HepG2 (cell line): Measurements from ENCODE around the gene CA9. TPM values are rescaled to one million over a fixed set of nuclear protein-coding genes. Genes with fewer than 3 reads are reported as not detected.

Experiments
- CCDC6 ChIP-seq: sonication (generic); formaldehyde crosslinking; IDR thresholded peaks from 2 replicates; pipeline ENCODE4 v1.8.1; 2022; ENCODE audit warnings: mild to moderate bottlenecking, missing genetic modification reagents, moderate library complexity
- DNMT1 ChIP-seq: sonication (generic); formaldehyde crosslinking; IDR thresholded peaks from 2 replicates; pipeline ENCODE4 v1.5.1; 2020; ENCODE audit warnings: mild to moderate bottlenecking, missing genetic modification reagents
- IKZF4 ChIP-seq: sonication (generic); formaldehyde crosslinking; IDR thresholded peaks from 2 replicates; pipeline ENCODE4 v1.5.1; 2020; ENCODE audit warnings: borderline replicate concordance, mild to moderate bottlenecking, low read depth, missing genetic modification reagents; ENCODE audit errors: not compliant biosample characterization
- MBNL3 ChIP-seq: fragments of 250-450 bp; sonication (Bioruptor Pico); conservative IDR thresholded peaks from 2 replicates; pipeline ENCODE4 v1.8.0; 2022; ENCODE audit warnings: mild to moderate bottlenecking, inconsistent platforms
- MEIS1 ChIP-seq: sonication (generic); formaldehyde crosslinking; IDR thresholded peaks from 2 replicates; pipeline ENCODE4 v1.9.0; 2021; ENCODE audit warnings: mild to moderate bottlenecking, missing genetic modification reagents, moderate library complexity, borderline replicate concordance
- NFYB ChIP-seq: sonication (generic); formaldehyde crosslinking; IDR thresholded peaks from 2 replicates; pipeline ENCODE4 v1.4.0; 2020; ENCODE audit warnings: missing genetic modification reagents
- POLR2A ChIP-seq, 2 experiments: IDR thresholded peaks; 2 replicates each; pipeline ENCODE4 v1.6.1; 2011; ENCODE audit warnings: low read depth in 2 of 2, low read length in 2 of 2, mild to moderate bottlenecking in 1 of 2, moderate library complexity in 1 of 2; ENCODE audit not compliant: insufficient read depth in 1 of 2
- PTBP1 ChIP-seq: fragments of 200-400 bp; formaldehyde crosslinking; IDR thresholded peaks from 2 replicates; pipeline ENCODE4 v1.6.1; 2018; ENCODE audit warnings: low read length, low read depth; ENCODE audit not compliant: poor library complexity, severe bottlenecking
- RBFOX2 ChIP-seq: fragments of 200-400 bp; formaldehyde crosslinking; IDR thresholded peaks from 2 replicates; pipeline ENCODE4 v1.6.1; 2017; ENCODE audit warnings: low read depth, mild to moderate bottlenecking, low read length
- RBM39 ChIP-seq: fragments of 200-400 bp; formaldehyde crosslinking; IDR thresholded peaks from one replicate; pipeline ENCODE4 v1.6.1; 2018; ENCODE audit warnings: antibody characterized with exemption, mild to moderate bottlenecking, low read depth, low read length; ENCODE audit not compliant: poor library complexity, severe bottlenecking
- SALL1 ChIP-seq: sonication (generic); formaldehyde crosslinking; IDR thresholded peaks from 2 replicates; pipeline ENCODE4 v1.8.0; 2022; ENCODE audit warnings: mild to moderate bottlenecking, missing genetic modification reagents
- ZNF296 ChIP-seq: sonication (generic); formaldehyde crosslinking; conservative IDR thresholded peaks from 2 replicates; pipeline ENCODE4 v1.5.0; 2020; ENCODE audit warnings: mild to moderate bottlenecking, missing genetic modification reagents
- ZNF749 ChIP-seq: sonication (generic); formaldehyde crosslinking; IDR thresholded peaks from 2 replicates; pipeline ENCODE4 v1.8.0; 2022; ENCODE audit warnings: mild to moderate bottlenecking, missing genetic modification reagents, moderate library complexity, borderline replicate concordance
- polyA plus RNA-seq, 8 experiments: library from polyadenylated mRNA; depleted of rRNA in 3 of 8; stranded (reverse) in 7 of 8; unstranded in 1 of 8; fragments of >200 nt; fragmentation: Illumina TruSeq in 4 of 8; extraction: Trizol in 4 of 8; gene quantifications; 2 replicates each; pipeline versions ENCODE4 v1.2.1 to v1.2.3, GENCODE V29; 2011 to 2016; ENCODE audit warnings: low read depth in 4 of 8, missing spikeins in 1 of 8, mixed read lengths in 1 of 8; ENCODE audit not compliant: insufficient read depth in 1 of 8
- total RNA-seq, 5 experiments: library from RNA; depleted of rRNA; stranded (reverse); fragments of >200 nt; fragmentation: Illumina TruSeq; extraction: Trizol; gene quantifications; 2 replicates each; pipeline ENCODE4 v1.2.3, GENCODE V29; 2016; ENCODE audit warnings: low read depth in 1 of 5
- TF ChIP-seq, protein P1 (sequence below): sonication (generic); formaldehyde crosslinking; IDR thresholded peaks from 2 replicates; pipeline ENCODE4 v1.4.0; 2020; ENCODE audit warnings: missing genetic modification reagents
- TF ChIP-seq, protein P2 (sequence below): sonication (generic); formaldehyde crosslinking; conservative IDR thresholded peaks from 2 replicates; pipeline ENCODE4 v1.8.0; 2022; ENCODE audit warnings: mild to moderate bottlenecking, moderate library complexity, missing genetic modification reagents
- TF ChIP-seq, protein P3 (sequence below): sonication (generic); formaldehyde crosslinking; IDR thresholded peaks from 2 replicates; pipeline ENCODE4 v1.8.0; 2022; ENCODE audit warnings: missing genetic modification reagents, low read depth, mild to moderate bottlenecking, borderline replicate concordance
- TF ChIP-seq, protein P4 (sequence below), 2 experiments: fragments of 450-650 bp in 1 of 2; sonication (generic) in 1 of 2; formaldehyde crosslinking; IDR thresholded peaks; 2 replicates each; pipeline versions ENCODE4 v1.5.0 to v1.8.0; 2020 to 2022; ENCODE audit warnings: mild to moderate bottlenecking in 1 of 2, missing genetic modification reagents in 1 of 2
- TF ChIP-seq, protein P5 (sequence below): sonication (generic); formaldehyde crosslinking; IDR thresholded peaks from 2 replicates; pipeline ENCODE4 v1.5.0; 2020; ENCODE audit warnings: missing genetic modification reagents
- TF ChIP-seq, protein P6 (sequence below): sonication (generic); formaldehyde crosslinking; IDR thresholded peaks from 2 replicates; pipeline ENCODE4 v1.5.0; 2020; ENCODE audit warnings: missing genetic modification reagents, mild to moderate bottlenecking, borderline replicate concordance
- TF ChIP-seq, protein P7 (sequence below): sonication (generic); formaldehyde crosslinking; IDR thresholded peaks from 2 replicates; pipeline ENCODE4 v1.4.0; 2020; ENCODE audit warnings: missing genetic modification reagents

The CA9 gene
- total and polyA plus RNA-seq, 2 of the 13 experiments (the other 11 are each of a cell fraction or from before 2014, with no cell fraction given): 0.13 to 152 TPM

DNA sequence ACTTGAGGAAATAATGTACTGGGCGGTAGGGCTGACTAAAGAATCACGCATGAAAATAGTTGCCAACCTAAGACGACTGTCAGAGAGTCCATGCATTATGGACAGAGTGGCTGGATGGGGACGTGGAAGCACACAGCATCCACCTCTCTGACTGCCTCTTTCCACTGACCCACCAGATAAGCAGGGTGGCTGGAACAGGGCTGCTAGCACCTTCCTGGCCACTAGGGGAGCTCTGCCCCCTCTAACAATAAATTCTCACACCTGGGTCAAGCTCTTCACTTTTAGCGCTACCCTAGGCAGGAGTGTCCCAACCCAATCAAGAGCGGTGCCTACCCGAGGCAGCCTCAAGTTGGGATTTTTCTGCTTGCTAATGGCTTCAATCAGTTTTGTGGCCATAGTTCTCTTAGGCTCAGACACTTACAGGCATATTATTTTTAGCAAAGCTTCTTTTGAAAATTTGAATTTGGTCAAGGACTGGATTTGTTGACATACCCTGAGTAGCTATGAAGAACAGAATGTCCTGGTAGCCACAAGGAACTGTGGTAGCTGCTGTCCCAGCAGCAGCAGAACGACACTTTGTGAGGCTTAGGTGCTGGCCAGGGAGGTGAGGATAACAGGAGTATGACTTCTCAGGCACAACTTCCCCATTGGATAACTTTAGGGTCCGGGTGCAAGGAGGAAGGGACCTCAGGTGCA, 22.9 kb downstream of the CA9 start (continued):
- TF ChIP-seq, protein P1, sequence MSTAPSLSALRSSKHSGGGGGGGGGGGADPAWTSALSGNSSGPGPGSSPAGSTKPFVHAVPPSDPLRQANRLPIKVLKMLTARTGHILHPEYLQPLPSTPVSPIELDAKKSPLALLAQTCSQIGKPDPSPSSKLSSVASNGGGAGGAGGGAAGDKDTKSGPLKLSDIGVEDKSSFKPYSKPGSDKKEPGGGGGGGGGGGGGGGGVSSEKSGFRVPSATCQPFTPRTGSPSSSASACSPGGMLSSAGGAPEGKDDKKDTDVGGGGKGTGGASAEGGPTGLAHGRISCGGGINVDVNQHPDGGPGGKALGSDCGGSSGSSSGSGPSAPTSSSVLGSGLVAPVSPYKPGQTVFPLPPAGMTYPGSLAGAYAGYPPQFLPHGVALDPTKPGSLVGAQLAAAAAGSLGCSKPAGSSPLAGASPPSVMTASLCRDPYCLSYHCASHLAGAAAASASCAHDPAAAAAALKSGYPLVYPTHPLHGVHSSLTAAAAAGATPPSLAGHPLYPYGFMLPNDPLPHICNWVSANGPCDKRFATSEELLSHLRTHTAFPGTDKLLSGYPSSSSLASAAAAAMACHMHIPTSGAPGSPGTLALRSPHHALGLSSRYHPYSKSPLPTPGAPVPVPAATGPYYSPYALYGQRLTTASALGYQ: no peak
- TF ChIP-seq, protein P2, sequence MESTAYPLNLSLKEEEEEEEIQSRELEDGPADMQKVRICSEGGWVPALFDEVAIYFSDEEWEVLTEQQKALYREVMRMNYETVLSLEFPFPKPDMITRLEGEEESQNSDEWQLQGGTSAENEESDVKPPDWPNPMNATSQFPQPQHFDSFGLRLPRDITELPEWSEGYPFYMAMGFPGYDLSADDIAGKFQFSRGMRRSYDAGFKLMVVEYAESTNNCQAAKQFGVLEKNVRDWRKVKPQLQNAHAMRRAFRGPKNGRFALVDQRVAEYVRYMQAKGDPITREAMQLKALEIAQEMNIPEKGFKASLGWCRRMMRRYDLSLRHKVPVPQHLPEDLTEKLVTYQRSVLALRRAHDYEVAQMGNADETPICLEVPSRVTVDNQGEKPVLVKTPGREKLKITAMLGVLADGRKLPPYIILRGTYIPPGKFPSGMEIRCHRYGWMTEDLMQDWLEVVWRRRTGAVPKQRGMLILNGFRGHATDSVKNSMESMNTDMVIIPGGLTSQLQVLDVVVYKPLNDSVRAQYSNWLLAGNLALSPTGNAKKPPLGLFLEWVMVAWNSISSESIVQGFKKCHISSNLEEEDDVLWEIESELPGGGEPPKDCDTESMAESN: no peak
- TF ChIP-seq, protein P3, sequence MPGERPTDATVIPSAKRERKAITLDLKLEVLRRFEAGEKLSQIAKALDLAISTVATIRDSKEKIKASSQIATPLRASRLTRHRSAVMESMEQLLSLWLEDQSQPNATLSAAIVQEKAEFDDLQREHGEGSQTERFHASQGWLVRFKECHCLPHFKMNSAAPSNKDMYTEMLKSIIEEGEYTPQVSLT (CRISPR knock-in tag): no peak
- TF ChIP-seq MEIS1 (CRISPR knock-in tag): no peak
- no peak for TF ChIP-seq ZNF296 (CRISPR knock-in tag)
- TF ChIP-seq, protein P4, sequence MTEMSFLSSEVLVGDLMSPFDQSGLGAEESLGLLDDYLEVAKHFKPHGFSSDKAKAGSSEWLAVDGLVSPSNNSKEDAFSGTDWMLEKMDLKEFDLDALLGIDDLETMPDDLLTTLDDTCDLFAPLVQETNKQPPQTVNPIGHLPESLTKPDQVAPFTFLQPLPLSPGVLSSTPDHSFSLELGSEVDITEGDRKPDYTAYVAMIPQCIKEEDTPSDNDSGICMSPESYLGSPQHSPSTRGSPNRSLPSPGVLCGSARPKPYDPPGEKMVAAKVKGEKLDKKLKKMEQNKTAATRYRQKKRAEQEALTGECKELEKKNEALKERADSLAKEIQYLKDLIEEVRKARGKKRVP (CRISPR knock-in tag; IDR thresholded peaks at IDR 0.05): no peak
- TF ChIP-seq NFYB (CRISPR knock-in tag): no peak
- TF ChIP-seq SALL1 (CRISPR knock-in tag): peak; percentile 28; the same call in 1 of the 2 replicates
- TF ChIP-seq MBNL3 (CRISPR knock-in tag): no peak
- no peak for TF ChIP-seq RBFOX2
- TF ChIP-seq, protein P5, sequence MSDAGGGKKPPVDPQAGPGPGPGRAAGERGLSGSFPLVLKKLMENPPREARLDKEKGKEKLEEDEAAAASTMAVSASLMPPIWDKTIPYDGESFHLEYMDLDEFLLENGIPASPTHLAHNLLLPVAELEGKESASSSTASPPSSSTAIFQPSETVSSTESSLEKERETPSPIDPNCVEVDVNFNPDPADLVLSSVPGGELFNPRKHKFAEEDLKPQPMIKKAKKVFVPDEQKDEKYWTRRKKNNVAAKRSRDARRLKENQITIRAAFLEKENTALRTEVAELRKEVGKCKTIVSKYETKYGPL (CRISPR knock-in tag): no peak
- TF ChIP-seq POLR2A (IDR thresholded peaks at IDR 0.05; ENCODE audit: insufficient read depth in 1 of 2, low read depth in 2 of 2, low read length in 2 of 2): peak in 1 of 2 experiments; percentile 24; a peak in 1 of 4 replicates
- TF ChIP-seq RBM39: no peak
- no peak for TF ChIP-seq CCDC6 (CRISPR knock-in tag)
- TF ChIP-seq IKZF4 (CRISPR knock-in tag): no peak
- no peak for TF ChIP-seq ZNF749
- TF ChIP-seq, protein P6, sequence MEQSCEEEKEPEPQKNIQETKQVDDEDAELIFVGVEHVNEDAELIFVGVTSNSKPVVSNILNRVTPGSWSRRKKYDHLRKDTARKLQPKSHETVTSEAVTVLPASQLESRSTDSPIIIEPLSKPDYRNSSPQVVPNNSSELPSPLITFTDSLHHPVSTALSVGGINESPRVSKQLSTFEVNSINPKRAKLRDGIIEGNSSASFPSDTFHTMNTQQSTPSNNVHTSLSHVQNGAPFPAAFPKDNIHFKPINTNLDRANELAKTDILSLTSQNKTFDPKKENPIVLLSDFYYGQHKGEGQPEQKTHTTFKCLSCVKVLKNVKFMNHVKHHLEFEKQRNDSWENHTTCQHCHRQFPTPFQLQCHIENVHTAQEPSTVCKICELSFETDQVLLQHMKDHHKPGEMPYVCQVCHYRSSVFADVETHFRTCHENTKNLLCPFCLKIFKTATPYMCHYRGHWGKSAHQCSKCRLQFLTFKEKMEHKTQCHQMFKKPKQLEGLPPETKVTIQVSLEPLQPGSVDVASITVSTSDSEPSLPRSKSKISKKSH: no peak
- TF ChIP-seq, protein P7, sequence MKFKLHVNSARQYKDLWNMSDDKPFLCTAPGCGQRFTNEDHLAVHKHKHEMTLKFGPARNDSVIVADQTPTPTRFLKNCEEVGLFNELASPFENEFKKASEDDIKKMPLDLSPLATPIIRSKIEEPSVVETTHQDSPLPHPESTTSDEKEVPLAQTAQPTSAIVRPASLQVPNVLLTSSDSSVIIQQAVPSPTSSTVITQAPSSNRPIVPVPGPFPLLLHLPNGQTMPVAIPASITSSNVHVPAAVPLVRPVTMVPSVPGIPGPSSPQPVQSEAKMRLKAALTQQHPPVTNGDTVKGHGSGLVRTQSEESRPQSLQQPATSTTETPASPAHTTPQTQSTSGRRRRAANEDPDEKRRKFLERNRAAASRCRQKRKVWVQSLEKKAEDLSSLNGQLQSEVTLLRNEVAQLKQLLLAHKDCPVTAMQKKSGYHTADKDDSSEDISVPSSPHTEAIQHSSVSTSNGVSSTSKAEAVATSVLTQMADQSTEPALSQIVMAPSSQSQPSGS (CRISPR knock-in tag): no peak
- TF ChIP-seq DNMT1 (CRISPR knock-in tag): no peak
- no peak for TF ChIP-seq PTBP1
